GM12874 (cell line): ENCODE measurements around the gene AOX1.

Experiments used
- TF ChIP-seq, protein P1 (sequence below): IDR thresholded peaks from 2 replicates; pipeline ENCODE4 v1.5.1; 2011; ENCODE audit warnings: low read depth, mild to moderate bottlenecking, control low read depth, low read length, moderate library complexity; ENCODE audit not compliant: insufficient read depth

Gene AOX1

GRCh38 chr2:200687922-200688920, 102.4 kb downstream of the AOX1 start:
- TF ChIP-seq, protein P1, sequence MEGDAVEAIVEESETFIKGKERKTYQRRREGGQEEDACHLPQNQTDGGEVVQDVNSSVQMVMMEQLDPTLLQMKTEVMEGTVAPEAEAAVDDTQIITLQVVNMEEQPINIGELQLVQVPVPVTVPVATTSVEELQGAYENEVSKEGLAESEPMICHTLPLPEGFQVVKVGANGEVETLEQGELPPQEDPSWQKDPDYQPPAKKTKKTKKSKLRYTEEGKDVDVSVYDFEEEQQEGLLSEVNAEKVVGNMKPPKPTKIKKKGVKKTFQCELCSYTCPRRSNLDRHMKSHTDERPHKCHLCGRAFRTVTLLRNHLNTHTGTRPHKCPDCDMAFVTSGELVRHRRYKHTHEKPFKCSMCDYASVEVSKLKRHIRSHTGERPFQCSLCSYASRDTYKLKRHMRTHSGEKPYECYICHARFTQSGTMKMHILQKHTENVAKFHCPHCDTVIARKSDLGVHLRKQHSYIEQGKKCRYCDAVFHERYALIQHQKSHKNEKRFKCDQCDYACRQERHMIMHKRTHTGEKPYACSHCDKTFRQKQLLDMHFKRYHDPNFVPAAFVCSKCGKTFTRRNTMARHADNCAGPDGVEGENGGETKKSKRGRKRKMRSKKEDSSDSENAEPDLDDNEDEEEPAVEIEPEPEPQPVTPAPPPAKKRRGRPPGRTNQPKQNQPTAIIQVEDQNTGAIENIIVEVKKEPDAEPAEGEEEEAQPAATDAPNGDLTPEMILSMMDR: no peak

GRCh38 chr2:200689115-200689514, 103.3 kb downstream of the AOX1 start:
- TF ChIP-seq, protein P1: no peak

DNA sequence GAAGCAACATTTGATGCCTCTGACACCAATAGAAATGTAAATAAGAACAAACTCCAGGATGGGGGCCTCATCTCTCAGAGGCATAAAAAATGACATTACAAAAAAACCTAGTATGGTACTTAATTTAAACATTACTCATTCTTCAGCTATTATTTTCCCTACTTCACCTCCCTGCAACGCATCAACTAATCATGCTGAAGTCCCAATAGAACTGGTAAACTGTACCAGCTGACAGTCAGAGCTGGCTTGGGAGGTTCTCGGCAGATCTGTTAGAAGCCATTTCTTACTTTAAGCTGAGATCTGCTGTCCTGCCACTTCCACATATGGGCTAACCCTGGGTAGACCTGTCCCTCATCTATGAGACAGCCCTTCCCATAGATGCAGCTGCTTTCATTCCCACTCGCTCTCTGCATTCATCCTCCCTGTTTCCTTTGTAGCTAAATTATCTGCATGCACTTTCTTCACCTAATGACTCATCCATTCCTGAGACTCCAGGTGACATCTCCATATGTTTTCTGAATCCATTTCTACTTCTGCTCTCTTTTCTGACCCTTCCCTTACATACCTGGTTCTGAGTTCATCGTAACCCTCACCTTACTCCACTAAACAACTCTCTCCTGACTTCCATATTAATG, 108.1 kb downstream of the AOX1 start:
- TF ChIP-seq, protein P1: no peak

DNA sequence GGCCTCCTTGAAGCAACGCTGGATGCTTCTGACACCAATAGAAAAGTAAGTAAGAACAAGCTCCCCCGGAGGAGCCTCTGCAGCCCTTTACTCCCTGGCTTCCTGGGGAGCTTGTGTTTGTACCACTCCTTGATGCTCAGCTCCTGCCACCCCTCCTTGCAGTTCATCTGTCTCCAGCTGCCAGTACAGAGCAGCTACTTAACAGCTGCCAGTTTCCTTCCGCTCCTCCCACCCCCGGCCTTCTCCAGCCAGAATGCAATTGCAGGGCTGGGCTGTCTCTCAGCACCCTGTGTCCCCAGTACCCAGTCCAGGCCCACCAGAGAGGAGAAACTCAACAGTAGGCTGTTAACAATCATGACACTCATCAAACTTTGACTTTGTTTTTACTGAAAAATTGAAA, 109.4 kb downstream of the AOX1 start:
- TF ChIP-seq, protein P1: no peak

DNA sequence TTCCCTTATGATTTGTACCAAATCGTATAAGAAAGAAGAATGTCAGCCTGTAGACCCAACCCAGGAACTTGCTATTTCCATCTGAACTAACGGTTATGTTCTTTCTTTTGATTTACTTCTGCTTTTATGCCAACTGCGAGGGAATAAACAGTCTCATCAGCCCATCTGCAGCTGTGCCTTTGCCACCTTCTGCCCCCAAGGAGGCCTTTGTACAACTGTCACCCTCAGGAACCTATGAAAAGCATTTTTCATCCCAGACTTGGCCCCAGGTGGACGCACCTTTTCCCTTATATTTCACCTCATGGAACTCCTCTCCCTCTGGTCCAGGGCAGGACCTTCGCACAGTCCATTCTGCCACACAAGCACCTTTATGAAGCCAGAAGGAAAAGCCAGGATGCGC, 109.8 kb downstream of the AOX1 start:
- TF ChIP-seq, protein P1: no peak

- TF ChIP-seq, protein P1: no peak
Observed at GRCh38 chr2:200698217-200698616, 112.4 kb downstream of the AOX1 start.

GRCh38 chr2:200699310-200699709, 113.5 kb downstream of the AOX1 start:
- TF ChIP-seq, protein P1: no peak
